Measurements from ENCODE around the gene ZYG11A. TPM values are rescaled to one million over a fixed set of nuclear protein-coding genes. Genes with fewer than 3 reads are reported as not detected.

ZYG11A gene
- total RNA-seq, 1 experiment from 2014 or later, result 0.36 TPM

- CTCF ChIA-PET, result no interaction called here
- H3K4me3 ChIP-seq (ENCODE audit: low read depth in 2 of 2, low read length in 2 of 2), result no peak overlapping the region
- no peaks in the 10 kb centered on the region for H3K36me3 ChIP-seq (ENCODE audit: control insufficient read depth, insufficient read depth, low read length)
- H3K4me1 ChIP-seq (ENCODE audit: control insufficient read depth, insufficient read depth, low read length), result no peaks in the 10 kb centered on the region
- TF ChIP-seq CTCF (IDR thresholded peaks at IDR 0.05) (no peak), POLR2AphosphoS5 (IDR thresholded peaks at IDR 0.05; ENCODE audit: low read depth, low read length) (no peak), TCF7L2 (IDR thresholded peaks at IDR 0.05; ENCODE audit: low read depth, low read length) (no peak), REST (IDR thresholded peaks at IDR 0.05; ENCODE audit: insufficient read depth in 1 of 2, low read depth in 2 of 2, low read length in 1 of 2) (no peak), SIN3A (IDR thresholded peaks at IDR 0.05; ENCODE audit: borderline replicate concordance, insufficient read depth, low read depth, low read length) (no peak)
- ATAC-seq (no peak), DNase-seq (ENCODE audit: low read depth, low spot score) (no peak)
- BruUV-seq (replicated peaks), result no TSS peak
- H3K27me3 ChIP-seq (ENCODE audit: control insufficient read depth, insufficient read depth, low read length), result no peaks in the 10 kb centered on the region
- POLR2A ChIA-PET, result no interaction called here
- in situ Hi-C loops (cut with HindIII; ENCODE audit: low pct_unique_long_range_greater_than_20kb, low sequenced_read_pairs), result no loop called here
- intact Hi-C loops (cut with micrococcal nuclease; ENCODE audit: unreplicated experiment), result no loop called here
- H3K27ac ChIP-seq (ENCODE audit: low read length), result no peak overlapping the region
- H3K9me3 ChIP-seq (ENCODE audit: control insufficient read depth, insufficient read depth, low read depth, low read length), result no peaks in the 10 kb centered on the region
These were observed 20.3 kb downstream of the ZYG11A start for GRCh38 chr1:52862666-52863458.

- in situ Hi-C loops (cut with HindIII; ENCODE audit: low pct_unique_long_range_greater_than_20kb, low sequenced_read_pairs), result no loop called here
- ATAC-seq, result no peak
These were observed 24.7 kb downstream of the ZYG11A start for GRCh38 chr1:52867087-52867863.

More at GRCh38 chr1:52867087-52867863, 24.7 kb downstream of the ZYG11A start:
- ChIA-PET CTCF (interaction anchor here (0.7 kb wide), 1 partner anchor 54 kb away, joined by 12 read pairs; the partner anchor contains the start of gene ECHDC2), POLR2A (interaction anchor here (0.6 kb wide), 1 partner anchor 34 kb away, joined by 6 read pairs; no protein-coding TSS in a partner anchor)
- Histone ChIP-seq H3K27me3 (ENCODE audit: control insufficient read depth, insufficient read depth, low read length) (no peaks in the 10 kb centered on the region), H3K27ac (ENCODE audit: low read length) (no peak overlapping the region), H3K4me1 (ENCODE audit: control insufficient read depth, insufficient read depth, low read length) (no peaks in the 10 kb centered on the region), H3K36me3 (ENCODE audit: control insufficient read depth, insufficient read depth, low read length) (no peaks in the 10 kb centered on the region), H3K9me3 (ENCODE audit: control insufficient read depth, insufficient read depth, low read depth, low read length) (no peaks in the 10 kb centered on the region), H3K4me3 (ENCODE audit: low read depth in 2 of 2, low read length in 2 of 2) (no peak overlapping the region)
- TF ChIP-seq TCF7L2 (IDR thresholded peaks at IDR 0.05; ENCODE audit: low read depth, low read length), result no peak
- no peak for TF ChIP-seq POLR2AphosphoS5 (IDR thresholded peaks at IDR 0.05; ENCODE audit: low read depth, low read length)
- TF ChIP-seq CTCF (IDR thresholded peaks at IDR 0.05), result no peak
- TF ChIP-seq REST (IDR thresholded peaks at IDR 0.05; ENCODE audit: insufficient read depth in 1 of 2, low read depth in 2 of 2, low read length in 1 of 2), result no peak
- TF ChIP-seq SIN3A (IDR thresholded peaks at IDR 0.05; ENCODE audit: borderline replicate concordance, insufficient read depth, low read depth, low read length), result no peak
- DNase-seq (ENCODE audit: low read depth, low spot score), result no peak
- BruUV-seq (replicated peaks), result no TSS peak
- intact Hi-C loops (cut with micrococcal nuclease; ENCODE audit: unreplicated experiment), result no loop called here

All from Panc1 (cell line).